A549 (cell line): ENCODE data around the gene CERS6.

Experiments
- ATOH8 ChIP-seq: fragments of 250-450 bp; sonication (Bioruptor Pico); IDR thresholded peaks from 2 replicates; pipeline ENCODE4 v1.5.0; 2020; ENCODE audit warnings: low read depth, mild to moderate bottlenecking, moderate library complexity
- JUN ChIP-seq, 2 experiments: fragments of >200 bp; sonication (Bioruptor Twin); formaldehyde crosslinking; IDR thresholded peaks; 2 replicates in 1 of 2; 3 replicates in 1 of 2; pipeline ENCODE4 v1.6.1; 2016 to 2017
- MAX ChIP-seq: IDR thresholded peaks from 2 replicates; pipeline ENCODE4 v1.6.1; 2012
- PBX3 ChIP-seq: IDR thresholded peaks from 2 replicates; pipeline ENCODE4 v1.6.1; 2012
- TF ChIP-seq, protein P1 (sequence below): fragments of 150-350 bp; IDR thresholded peaks from 2 replicates; pipeline ENCODE4 v1.6.1; 2014; ENCODE audit warnings: low read depth, mild to moderate bottlenecking, low read length
- TF ChIP-seq, protein P2 (sequence below): fragments of >200 bp; sonication (Bioruptor Twin); formaldehyde crosslinking; IDR thresholded peaks from 3 replicates; pipeline ENCODE4 v1.5.1; 2016

- TF ChIP-seq, protein P1, sequence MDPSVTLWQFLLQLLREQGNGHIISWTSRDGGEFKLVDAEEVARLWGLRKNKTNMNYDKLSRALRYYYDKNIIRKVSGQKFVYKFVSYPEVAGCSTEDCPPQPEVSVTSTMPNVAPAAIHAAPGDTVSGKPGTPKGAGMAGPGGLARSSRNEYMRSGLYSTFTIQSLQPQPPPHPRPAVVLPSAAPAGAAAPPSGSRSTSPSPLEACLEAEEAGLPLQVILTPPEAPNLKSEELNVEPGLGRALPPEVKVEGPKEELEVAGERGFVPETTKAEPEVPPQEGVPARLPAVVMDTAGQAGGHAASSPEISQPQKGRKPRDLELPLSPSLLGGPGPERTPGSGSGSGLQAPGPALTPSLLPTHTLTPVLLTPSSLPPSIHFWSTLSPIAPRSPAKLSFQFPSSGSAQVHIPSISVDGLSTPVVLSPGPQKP, result no peak
- TF ChIP-seq MAX (no peak), ATOH8 (no peak), PBX3 (no peak), JUN (IDR thresholded peaks at IDR 0.05) (no peak)
- TF ChIP-seq, protein P2, sequence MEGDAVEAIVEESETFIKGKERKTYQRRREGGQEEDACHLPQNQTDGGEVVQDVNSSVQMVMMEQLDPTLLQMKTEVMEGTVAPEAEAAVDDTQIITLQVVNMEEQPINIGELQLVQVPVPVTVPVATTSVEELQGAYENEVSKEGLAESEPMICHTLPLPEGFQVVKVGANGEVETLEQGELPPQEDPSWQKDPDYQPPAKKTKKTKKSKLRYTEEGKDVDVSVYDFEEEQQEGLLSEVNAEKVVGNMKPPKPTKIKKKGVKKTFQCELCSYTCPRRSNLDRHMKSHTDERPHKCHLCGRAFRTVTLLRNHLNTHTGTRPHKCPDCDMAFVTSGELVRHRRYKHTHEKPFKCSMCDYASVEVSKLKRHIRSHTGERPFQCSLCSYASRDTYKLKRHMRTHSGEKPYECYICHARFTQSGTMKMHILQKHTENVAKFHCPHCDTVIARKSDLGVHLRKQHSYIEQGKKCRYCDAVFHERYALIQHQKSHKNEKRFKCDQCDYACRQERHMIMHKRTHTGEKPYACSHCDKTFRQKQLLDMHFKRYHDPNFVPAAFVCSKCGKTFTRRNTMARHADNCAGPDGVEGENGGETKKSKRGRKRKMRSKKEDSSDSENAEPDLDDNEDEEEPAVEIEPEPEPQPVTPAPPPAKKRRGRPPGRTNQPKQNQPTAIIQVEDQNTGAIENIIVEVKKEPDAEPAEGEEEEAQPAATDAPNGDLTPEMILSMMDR, result no peak
Observed at GRCh38 chr2:168626647-168627046, 170.6 kb downstream of the CERS6 start.
